ENCODE data around the gene KCNT2.

- no peak for TF ChIP-seq POLR2A (IDR thresholded peaks at IDR 0.05)
- TF ChIP-seq, protein P1, sequence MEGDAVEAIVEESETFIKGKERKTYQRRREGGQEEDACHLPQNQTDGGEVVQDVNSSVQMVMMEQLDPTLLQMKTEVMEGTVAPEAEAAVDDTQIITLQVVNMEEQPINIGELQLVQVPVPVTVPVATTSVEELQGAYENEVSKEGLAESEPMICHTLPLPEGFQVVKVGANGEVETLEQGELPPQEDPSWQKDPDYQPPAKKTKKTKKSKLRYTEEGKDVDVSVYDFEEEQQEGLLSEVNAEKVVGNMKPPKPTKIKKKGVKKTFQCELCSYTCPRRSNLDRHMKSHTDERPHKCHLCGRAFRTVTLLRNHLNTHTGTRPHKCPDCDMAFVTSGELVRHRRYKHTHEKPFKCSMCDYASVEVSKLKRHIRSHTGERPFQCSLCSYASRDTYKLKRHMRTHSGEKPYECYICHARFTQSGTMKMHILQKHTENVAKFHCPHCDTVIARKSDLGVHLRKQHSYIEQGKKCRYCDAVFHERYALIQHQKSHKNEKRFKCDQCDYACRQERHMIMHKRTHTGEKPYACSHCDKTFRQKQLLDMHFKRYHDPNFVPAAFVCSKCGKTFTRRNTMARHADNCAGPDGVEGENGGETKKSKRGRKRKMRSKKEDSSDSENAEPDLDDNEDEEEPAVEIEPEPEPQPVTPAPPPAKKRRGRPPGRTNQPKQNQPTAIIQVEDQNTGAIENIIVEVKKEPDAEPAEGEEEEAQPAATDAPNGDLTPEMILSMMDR (IDR thresholded peaks at IDR 0.05): no peak
These were observed 348.9 kb downstream of the KCNT2 start for GRCh38 chr1:196259316-196259715.
